Mucosa of stomach (tissue), 1 donor: Measurements from ENCODE around the gene CYP1B1.

Experiments
- H3K27me3 ChIP-seq: one replicate; pipeline ENCODE4 v1.7.0; 2013; ENCODE audit warnings: mild to moderate bottlenecking, low read length; ENCODE audit not compliant: control insufficient read depth, insufficient read depth
- H3K36me3 ChIP-seq: one replicate; pipeline ENCODE4 v1.7.0; 2013; ENCODE audit warnings: low read length; ENCODE audit not compliant: control insufficient read depth, insufficient read depth
- H3K4me1 ChIP-seq: one replicate; pipeline ENCODE4 v1.7.0; 2013; ENCODE audit warnings: mild to moderate bottlenecking, low read length; ENCODE audit not compliant: control insufficient read depth, insufficient read depth
- H3K4me3 ChIP-seq: one replicate; pipeline ENCODE4 v1.7.0; 2013; ENCODE audit warnings: low read length
- H3K9ac ChIP-seq: one replicate; pipeline ENCODE4 v1.7.0; 2013; ENCODE audit warnings: mild to moderate bottlenecking, low read length, moderate library complexity
- H3K9me3 ChIP-seq: one replicate; pipeline ENCODE4 v1.7.0; 2013; ENCODE audit warnings: mild to moderate bottlenecking, low read length, moderate library complexity; ENCODE audit not compliant: control insufficient read depth
- donor health status: Pancreatic carcinoma.

The CYP1B1 gene

DNA sequence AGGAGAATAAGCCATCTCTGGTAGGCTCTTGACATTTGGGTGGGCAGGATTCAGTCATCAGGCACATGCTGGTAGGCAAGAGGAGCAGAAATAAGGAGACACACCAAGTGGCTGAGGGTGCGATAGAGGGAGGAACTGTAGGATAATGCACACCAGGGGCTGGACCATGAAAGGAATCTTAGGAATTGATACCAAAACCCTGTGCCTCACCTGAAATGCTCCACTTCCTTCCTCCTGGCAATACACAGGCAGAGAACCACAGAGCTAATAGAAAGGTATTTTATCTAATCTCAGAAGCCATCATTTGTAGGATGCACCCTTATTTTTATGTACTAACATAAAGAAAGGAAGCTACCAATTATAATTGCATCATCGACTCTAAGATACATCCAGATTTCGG, 4.4 kb upstream of the CYP1B1 start:
- no peak overlapping the region for H3K9ac ChIP-seq
- H3K4me1 ChIP-seq, result peaks cover 5% of the 10 kb centered on the region
- H3K36me3 ChIP-seq, result no peaks in the 10 kb centered on the region
- no peak overlapping the region for H3K4me3 ChIP-seq
- H3K9me3 ChIP-seq, result no peaks in the 10 kb centered on the region
- peaks cover 17% of the 10 kb centered on the region for H3K27me3 ChIP-seq

DNA sequence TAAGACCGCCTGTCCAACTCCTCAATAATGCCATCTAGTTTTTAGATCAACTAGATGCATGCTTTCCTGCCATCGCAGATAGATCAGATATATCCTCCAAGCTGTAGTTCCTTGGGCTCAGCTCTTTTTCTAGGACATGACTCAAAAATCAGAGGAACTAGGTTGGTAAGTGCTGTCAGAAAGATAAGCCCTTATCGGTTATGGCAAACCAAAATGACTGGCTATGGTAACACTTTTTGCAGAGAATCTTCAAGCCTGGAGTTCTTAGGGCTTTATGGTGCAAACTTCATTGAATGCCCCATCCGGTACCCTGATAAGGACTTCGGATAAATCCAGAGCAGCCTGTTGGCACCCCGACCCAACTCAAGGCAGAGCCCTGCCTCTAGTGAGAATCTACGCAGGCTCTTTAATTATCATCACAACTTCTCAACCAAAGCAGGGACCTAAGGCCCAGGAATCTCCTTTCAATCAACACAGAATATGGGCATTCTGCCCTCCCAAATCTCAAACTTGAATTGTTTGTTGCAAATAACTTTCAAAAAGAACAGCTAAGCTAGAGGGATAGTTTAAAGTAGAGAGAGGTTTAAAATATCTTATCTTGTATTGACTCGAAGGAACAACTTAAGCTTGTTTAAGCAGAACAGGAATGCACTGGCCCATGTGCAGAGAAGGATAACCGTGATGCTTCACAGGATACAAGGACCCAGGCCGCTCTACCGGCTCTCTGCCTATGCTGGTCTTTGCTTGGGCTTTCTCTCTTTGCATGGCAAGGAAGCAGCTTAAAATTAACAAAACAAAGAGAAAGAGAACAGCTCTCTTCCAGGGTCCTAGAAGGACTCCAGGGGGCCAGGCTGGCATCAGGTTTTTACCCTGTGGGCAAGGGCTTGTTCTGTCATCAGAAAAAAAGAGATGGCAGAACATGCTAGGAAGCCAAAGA, 3.4 kb upstream of the CYP1B1 start:
- H3K27me3 ChIP-seq, result peaks cover 27% of the 10 kb centered on the region
- peaks cover 10% of the 10 kb centered on the region for H3K4me1 ChIP-seq

DNA sequence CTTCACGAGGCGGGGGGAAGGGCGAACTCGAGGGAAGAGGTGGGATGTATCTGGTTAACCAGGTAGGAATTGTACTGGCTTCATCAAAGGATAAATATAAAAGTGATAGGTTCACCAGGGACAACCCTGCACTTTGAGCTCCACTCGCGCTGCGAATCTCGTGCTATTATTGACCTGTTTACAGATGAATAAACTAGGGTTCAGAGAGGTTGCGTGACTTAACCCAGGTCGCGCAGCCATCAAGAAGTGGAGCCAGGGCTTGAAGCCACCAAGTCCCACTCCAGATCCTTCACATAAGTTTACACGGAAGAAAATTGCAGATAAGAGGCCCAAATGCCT, 1.4 kb upstream of the CYP1B1 start:
- H3K4me1 ChIP-seq, result peaks cover 10% of the 10 kb centered on the region
- no peaks in the 10 kb centered on the region for H3K9me3 ChIP-seq
- H3K9ac ChIP-seq, result peak overlapping the region; percentile 50
- H3K27me3 ChIP-seq, result peaks cover 40% of the 10 kb centered on the region
- H3K4me3 ChIP-seq, result peak overlapping the region; percentile 25
- H3K36me3 ChIP-seq, result no peaks in the 10 kb centered on the region

More for the DNA sequence above, 3.4 kb upstream of the CYP1B1 start:
- no peak overlapping the region for H3K4me3 ChIP-seq
- H3K9me3 ChIP-seq, result no peaks in the 10 kb centered on the region
- H3K9ac ChIP-seq, result no peak overlapping the region
- H3K36me3 ChIP-seq, result no peaks in the 10 kb centered on the region

DNA sequence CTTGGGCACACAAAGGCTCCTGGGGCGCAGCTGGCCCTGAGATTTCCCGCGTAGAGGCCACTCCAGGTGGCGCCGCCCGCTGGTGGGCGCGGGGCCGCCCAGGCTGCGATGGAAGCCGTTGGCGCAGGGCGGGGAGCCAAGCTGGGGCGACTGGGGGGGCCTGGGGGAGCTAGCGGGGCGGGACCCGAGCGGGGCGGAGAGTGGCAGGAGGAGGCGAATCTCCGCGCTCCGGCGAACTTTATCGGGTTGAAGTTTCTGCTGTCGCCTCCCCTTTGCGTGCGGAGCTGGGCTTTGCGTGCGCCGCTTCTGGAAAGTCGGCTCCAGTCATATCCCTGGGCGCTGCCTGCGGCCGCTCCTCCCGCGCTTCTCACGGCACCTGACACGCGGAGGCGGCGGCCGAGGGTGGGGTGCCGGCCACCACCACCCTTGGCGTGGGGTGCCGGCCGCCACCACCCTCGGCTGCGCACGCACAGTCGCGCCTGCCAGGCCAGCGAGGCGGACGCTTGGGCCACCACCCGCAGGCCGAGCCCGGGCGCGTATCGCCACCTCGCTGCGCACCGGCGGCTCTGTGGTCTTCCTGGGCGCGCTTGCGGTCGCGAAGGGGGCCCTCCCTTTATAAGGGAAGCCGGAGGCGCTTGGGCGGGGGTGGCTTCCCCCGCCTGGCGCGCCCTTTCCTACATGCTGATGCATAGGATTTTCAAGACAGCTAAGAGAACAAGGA, 919 bp upstream of the CYP1B1 start:
- H3K4me1 ChIP-seq, result peaks cover 10% of the 10 kb centered on the region
- H3K27me3 ChIP-seq, result peaks cover 40% of the 10 kb centered on the region
- peak overlapping the region; percentile 50 for H3K9ac ChIP-seq
- H3K4me3 ChIP-seq, result peak overlapping the region; percentile 31
- H3K9me3 ChIP-seq, result no peaks in the 10 kb centered on the region
- no peaks in the 10 kb centered on the region for H3K36me3 ChIP-seq

DNA sequence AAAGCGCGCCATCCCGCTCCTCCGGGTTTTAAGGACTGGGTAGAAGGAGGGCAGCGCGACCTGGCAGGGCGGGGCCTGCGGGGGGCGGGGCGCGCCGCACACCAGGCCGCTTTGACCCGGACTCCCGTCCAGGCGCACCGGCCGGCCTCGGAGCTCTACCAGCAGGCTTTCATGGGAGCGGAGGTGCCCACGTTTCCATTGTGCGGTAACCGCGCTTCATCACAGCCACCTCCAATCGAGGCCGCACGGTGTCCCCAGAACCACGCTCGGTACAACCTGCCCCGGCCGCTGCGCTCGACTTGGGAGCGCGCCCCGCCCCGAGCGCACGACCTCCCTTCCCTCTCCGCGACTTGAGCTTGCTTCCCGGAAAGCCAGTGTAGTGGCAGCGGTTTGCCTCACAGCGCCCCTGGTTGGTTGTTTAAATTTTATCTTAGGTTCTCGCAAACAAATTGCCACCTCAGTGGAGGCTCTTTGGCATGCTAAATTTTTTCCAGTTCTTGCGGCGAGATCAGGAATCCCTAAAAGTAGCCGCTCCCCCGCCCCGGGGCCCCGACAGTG, 280 bp upstream of the CYP1B1 start:
- no peaks in the 10 kb centered on the region for H3K9me3 ChIP-seq
- H3K4me1 ChIP-seq, result peaks cover 10% of the 10 kb centered on the region
- peak overlapping the region; percentile 50 for H3K9ac ChIP-seq
- H3K4me3 ChIP-seq, result peak overlapping the region; percentile 31
- no peaks in the 10 kb centered on the region for H3K36me3 ChIP-seq
- peaks cover 40% of the 10 kb centered on the region for H3K27me3 ChIP-seq

DNA sequence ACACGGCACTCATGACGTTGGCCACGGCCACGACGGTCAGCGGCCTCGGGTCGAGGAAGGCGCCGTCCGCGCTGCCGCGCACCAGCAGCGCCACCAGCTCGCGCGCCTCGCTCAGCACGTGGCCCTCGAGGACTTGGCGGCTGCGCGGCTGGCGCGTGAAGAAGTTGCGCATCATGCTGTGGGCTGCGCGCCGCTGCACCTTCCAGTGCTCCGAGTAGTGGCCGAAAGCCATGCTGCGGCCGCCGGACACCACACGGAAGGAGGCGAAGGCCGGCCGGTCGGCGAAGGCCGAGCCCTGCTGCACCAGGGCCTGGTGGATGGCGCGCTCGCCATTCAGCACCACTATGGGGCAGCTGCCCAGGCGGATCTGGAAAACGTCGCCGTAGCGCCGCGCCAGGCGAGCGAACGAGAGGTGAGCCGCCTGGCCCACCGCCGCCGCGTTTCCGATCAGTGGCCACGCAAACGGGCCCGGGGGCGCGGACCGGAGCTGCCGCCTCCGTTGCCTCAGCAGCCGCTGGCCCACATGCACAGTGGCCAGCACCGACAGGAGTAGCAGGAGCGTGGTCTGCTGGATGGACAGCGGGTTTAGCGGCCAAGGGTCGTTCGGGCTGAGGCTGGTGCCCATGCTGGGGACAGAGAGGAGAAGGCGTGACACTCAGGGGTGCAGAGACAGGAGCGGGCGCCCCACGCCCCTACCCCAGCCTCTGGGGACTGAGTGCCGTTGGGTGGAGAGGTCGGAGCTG, 1.0 kb downstream of the CYP1B1 start:
- H3K27me3 ChIP-seq, result peaks cover 40% of the 10 kb centered on the region
- peaks cover 10% of the 10 kb centered on the region for H3K4me1 ChIP-seq
- H3K36me3 ChIP-seq, result no peaks in the 10 kb centered on the region
- H3K9ac ChIP-seq, result no peak overlapping the region
- H3K4me3 ChIP-seq, result no peak overlapping the region
- H3K9me3 ChIP-seq, result no peaks in the 10 kb centered on the region

DNA sequence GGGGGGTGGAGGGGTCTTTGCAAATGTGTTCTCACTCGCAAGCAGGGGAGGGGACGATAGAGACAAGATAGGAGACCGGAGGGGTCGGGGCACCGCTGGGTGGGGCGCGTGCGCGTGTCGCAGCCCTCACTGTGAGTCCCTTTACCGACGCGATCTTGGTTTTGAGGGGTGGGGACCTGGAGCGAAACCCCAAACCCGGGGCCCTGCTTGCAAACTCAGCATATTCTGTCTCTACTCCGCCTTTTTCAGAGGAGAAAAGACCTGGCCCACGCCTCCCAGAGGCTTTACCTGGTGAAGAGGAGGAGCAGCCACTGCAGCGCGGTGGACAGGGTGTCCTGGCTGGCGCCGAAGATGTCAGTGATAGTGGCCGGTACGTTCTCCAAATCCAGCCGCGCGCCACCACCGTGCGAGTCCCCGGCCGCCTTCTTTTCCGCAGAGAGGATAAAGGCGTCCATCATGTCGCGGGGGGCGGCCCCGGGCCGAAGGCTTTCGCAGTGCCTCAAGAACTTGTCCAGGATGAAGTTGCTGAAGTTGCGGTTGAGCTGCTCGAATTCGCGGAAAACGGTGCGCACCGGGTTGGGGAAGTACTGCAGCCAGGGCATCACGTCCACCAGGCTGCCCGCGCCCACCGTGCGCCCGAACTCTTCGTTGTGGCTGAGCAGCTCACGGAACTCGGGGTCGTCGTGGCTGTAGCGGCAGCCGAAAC, 1.7 kb downstream of the CYP1B1 start:
- Histone ChIP-seq H3K9ac (peak overlapping the region; percentile 15), H3K27me3 (peaks cover 40% of the 10 kb centered on the region), H3K36me3 (no peaks in the 10 kb centered on the region), H3K4me1 (peaks cover 10% of the 10 kb centered on the region), H3K4me3 (no peak overlapping the region), H3K9me3 (no peaks in the 10 kb centered on the region)

DNA sequence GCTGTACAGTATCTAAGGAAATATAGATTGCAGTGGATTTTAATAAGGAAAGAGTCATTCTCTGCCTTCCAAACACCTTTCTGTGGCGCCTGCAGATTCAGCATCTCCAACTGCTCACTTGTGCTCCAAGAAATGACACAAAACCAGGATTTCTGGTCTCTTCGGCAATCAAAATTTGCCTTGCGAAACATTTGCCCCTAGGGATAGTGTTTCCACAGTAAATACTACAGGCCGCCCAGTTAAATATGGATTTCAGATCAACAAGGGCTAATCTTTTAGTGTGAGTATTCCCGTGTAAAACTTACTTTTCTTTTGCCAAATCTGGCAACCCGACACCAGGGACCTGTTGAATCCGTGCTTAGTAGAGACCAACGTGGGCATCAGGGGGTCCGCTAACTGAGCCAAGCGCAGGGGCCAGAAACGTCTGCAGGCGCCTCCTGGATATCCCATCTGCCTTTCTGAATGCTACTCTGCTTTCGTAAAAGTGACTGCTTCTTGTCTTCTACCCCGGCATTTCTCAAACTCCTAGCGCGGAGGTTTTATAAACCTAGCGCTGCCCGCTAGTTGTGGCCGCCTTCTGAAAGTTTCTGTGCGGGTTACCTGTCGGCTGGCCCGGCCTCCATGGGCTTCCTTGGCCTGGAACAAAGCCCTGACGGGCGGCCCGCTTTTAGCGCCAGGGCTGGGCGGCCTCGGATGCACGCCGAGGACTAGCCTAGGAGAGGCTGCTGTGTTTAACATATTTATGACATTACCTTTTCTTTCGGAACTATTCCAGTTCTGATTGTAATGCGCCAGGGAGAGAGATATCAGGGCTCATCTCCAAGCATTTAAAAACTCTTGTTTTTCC, 2.5 kb downstream of the CYP1B1 start:
- Histone ChIP-seq H3K36me3 (no peaks in the 10 kb centered on the region), H3K27me3 (peaks cover 40% of the 10 kb centered on the region), H3K4me3 (no peak overlapping the region), H3K9ac (peak overlapping the region; percentile 15), H3K4me1 (peaks cover 10% of the 10 kb centered on the region), H3K9me3 (no peaks in the 10 kb centered on the region)

DNA sequence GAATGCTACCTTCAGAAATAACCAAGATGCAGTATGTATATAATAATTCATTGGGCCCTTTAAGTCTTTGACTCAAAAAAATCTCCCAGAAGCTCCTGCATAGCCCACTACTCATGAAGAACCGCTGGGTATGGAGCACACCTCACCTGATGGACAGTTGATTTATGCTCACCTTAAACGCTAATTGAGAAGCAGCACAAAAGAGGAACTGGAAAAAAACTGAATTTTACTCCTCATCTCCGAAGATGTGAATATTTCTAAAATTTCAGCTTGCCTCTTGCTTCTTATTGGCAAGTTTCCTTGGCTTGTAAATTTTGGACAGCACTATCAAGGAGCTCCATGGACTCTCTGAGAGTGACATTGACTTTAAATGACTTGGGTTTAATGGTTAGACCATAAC, 5.5 kb downstream of the CYP1B1 start:
- H3K9ac ChIP-seq, result no peak overlapping the region
- H3K4me3 ChIP-seq, result no peak overlapping the region
- peaks cover 24% of the 10 kb centered on the region for H3K27me3 ChIP-seq
- no peaks in the 10 kb centered on the region for H3K36me3 ChIP-seq
- H3K4me1 ChIP-seq, result peaks cover 6% of the 10 kb centered on the region
- H3K9me3 ChIP-seq, result no peaks in the 10 kb centered on the region

DNA sequence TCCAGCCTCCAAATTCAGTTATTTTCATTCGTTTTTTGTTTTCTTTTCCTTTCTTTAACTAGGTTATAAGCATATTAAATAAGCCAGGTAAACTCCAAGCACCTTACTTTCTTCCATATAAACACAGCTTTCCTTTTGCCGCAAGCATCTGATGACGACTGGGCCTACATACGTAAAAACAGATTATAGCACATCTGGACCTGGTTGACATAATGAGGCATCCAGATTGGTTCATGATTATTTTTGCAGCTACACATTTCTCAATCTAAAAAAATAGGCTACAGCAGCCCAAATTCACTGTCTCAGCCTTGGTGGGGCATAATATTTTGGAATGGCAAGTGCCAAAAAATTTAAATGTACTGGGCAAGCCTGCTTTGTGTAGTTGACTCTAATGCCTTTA, 7.7 kb downstream of the CYP1B1 start:
- Histone ChIP-seq H3K9ac (no peak overlapping the region), H3K36me3 (no peaks in the 10 kb centered on the region), H3K27me3 (peaks cover 2% of the 10 kb centered on the region), H3K9me3 (no peaks in the 10 kb centered on the region), H3K4me3 (no peak overlapping the region), H3K4me1 (no peaks in the 10 kb centered on the region)
